Effector CD4-positive, alpha-beta T cell (primary cell): ENCODE results near the gene SLC6A18.

Experiments used
- DNase-seq: peaks from one replicate; pipeline ENCODE4 v3.0.0-alpha.2; 2020

SLC6A18 gene

GRCh38 chr5:1187234-1187949, 37.8 kb upstream of the SLC6A18 start:
- no peak for DNase-seq

DNA sequence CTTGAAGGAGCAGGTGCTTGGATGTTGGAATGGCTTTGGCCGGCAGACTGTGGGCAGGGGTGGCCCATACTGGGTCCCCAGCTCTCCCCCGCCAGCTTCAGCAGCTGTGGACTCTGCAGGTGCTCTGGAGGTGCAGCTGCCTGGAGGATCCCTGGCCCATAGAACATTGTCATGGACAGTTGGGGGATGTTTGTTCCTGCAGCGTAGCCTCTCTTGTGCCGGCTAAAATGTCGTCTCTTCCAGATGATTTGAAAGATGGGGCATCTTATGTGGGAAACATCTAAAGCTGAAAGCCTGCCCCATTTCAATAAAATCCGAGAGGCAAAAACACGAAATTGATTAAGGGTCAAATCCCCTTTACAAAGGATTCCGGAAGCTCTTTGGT, 37.2 kb upstream of the SLC6A18 start:
- no peak for DNase-seq

- DNase-seq, result no peak
Observed at GRCh38 chr5:1188464-1188863, 36.7 kb upstream of the SLC6A18 start.

DNA sequence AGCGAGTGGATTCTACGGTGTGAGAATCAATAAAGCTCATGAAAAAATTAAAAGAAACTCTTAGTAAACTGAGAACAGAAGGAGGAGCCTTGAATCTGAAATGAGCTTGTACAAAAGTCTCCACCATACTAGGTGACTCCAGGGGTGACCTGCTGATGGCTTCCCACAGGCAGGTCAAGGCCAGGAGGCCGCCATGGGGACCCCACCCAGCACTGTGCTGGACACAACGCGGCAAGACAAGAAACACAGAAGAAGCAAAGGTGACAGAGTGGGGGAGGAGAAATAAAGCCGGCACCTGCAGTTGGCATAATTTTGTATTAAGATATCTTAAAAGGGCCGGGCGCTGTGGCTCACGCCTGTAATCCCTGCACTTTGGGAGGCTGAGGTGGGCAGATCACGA, 35.9 kb upstream of the SLC6A18 start:
- no peak for DNase-seq

DNA sequence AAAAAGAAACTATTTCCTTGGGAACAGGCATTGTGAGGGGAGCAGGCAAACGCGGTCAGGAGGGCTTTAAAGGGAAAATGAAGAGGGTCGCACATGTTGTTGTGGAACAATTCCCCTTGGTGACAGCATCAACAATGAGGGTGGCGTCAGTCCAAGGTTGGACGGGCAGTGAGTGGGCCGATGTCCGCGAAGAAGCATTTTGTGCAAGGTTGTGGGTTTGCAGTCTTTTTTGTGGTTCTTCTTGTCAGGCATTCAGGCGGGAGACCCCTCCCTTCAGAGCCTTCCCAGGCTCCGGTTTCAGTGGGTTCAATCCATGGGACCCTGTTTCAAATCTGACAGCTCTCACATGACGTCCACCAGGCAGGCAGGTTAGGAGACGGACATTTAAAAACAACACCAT, 34.9 kb upstream of the SLC6A18 start:
- DNase-seq, result no peak

- no peak for DNase-seq
Observed at GRCh38 chr5:1190837-1191239, 34.3 kb upstream of the SLC6A18 start.

DNA sequence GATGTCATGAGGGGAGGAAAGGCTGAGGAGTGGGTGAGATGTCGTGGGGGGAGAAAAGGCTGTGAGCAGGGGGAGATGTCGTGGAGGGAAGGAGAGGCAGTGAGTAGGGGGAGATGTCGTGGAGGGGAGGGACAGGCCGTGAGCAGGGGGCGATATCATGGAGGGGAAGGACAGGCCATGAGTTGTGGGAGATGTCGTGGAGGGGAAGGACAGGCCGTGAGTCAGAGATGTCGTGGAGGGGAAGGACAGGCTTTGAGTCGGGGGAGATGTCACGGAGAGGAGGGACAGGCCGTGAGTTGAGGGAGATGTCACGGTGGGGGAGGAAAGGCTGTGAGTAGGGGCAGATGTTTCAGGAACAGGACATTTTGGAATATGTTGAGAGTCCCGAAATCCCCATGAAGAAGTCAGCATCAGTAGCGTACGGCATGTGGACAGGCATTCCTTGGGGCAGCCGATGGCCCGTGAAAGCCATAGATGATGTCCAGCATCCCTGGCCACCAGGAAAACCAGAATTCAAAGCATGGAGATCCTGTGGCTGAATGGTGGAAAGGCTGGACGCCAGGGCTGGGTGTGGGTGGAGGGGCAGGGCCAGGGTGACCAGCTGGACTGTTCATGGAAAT, 32.1 kb upstream of the SLC6A18 start:
- no peak for DNase-seq

GRCh38 chr5:1193591-1193985, 31.6 kb upstream of the SLC6A18 start:
- no peak for DNase-seq

DNA sequence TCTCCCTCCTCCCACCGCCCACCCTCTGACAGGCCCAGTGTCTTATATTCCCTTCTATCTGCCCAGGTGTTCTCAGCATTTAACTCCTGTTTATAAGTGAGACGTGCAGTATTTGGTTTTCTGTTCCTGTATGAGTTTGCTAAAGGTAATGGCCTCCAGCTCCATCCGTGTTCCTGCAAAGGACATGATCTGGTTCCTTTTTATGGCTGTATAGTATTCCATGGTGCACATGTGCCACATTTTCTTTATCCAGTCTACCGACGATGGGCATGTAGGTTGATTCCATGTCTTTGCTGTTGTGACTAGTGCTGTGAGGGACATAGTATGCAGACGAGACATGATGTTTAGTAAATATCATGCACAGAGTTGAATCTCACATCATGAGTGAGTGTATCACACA, 30.8 kb upstream of the SLC6A18 start:
- no peak for DNase-seq

DNA sequence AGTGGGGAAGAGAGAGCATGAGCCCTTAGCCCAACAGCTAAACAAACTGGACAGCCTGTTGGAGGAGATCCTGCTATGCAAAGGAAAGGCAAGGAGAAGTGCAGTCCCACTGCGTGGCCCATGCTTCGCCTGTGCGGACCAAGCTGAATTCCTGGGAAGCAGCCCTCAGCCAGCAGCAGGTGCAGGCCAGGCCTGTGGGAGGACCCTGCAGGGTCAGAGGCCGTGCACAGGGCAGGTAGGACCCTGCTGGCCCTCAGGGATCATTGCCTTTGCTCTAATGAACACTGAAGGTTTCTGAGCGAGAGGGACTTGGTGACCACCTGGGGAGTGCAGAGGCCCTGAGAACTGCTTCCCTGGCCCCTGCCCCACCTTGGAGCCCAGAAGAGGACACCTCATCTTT, 29.7 kb upstream of the SLC6A18 start:
- DNase-seq, result no peak

DNA sequence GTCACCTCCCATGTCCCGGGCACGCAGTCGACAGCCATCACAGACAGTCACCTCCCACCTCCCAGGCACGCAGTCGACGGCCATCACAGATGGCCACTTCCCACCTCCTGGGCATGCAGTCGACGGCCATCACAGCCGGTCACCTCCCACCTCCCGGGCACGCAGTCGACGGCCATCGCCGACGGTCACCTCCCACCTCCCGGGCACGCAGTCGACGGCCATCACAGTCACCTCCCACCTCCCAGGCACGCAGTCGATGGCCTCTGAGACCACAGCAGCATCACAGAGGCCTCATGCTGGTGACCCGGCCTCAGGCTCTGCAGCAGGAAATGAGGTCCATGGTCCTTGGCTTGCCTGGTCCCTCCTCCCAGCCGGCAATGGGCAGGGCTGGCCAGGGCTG, 29.3 kb upstream of the SLC6A18 start:
- no peak for DNase-seq

GRCh38 chr5:1196562-1196961, 28.6 kb upstream of the SLC6A18 start:
- DNase-seq, result no peak

DNA sequence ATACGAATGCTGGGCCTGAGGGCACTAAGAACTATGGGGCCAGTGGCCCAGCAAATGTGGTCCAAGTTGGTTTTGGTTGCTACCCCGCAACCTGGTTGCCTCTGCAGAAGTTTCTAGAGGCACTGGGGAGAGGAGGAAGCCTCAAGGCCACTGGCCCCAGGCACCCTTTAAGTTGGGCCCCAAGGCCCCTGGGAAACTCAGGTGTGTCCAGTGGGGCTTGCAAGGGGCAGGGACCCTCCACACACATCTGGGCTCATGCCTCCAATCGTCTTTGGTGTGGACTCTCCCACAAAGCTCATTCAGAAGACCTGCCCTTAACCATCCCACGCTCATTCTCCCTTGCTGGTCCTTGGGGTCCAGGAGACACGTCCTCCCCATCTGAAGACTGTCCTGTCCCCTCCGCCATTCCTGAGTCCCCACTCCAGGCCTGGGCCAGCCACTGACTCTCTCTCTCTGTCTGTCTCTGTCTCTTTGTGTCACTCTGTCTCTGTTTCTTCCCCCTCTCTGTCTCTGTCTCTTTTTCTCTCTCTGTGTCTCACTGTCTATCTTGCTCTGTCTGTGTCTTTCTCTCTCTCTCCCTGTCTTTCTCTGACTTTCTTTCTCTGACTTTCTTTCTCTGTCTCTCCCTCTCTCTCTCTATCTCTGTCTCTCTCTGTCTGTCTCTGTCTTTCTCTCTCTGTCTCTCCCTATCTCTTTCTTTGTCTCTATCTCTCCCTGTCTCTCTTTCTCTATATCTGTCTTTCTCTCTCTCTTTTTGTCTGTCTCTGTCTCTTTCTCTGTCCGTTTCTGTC, 27.1 kb upstream of the SLC6A18 start:
- no peak for DNase-seq

- DNase-seq, result no peak
Observed at GRCh38 chr5:1199340-1199648, 25.9 kb upstream of the SLC6A18 start.

GRCh38 chr5:1199649-1200494, 25.3 kb upstream of the SLC6A18 start:
- DNase-seq, result no peak

DNA sequence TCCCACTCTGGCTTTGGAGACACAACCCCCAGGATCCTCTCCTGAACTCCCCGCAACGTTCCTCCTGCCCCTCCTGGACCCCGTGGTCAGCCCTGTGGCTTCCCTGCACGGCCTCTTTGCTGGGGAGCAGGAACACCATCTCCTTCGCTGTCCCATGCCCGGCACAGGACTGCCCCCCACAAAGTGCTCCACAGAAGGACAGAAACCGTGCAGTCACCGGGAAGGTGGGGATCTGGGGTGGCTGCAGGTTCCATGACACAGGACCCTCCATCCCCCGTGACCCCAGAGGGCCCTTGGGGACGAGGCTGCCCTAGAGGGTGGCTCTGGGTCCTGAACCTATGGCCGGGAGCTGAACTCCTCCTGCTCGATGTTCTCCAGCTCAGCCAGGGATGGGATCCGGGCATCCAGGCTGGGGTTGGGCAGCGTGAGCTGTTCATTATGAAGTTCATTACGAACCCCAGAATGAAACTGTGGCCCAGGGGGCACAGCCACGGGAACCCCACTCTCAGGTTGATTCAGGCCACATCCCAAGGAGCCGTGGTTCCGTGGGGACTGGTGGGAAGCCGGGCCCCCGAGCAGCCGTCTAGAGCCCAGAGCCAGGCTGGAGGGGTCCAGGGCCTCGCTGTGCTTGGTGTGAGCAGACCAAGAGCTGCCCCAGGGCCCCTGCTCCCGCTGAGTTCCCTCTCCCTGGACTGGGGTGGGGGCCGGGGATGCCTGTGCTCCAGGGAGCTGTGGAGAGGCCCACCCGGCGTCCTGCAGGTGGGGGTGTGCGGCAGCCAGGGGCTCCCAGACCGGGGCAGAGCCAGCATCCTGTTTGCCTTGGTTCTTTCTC, 24.5 kb upstream of the SLC6A18 start:
- DNase-seq, result no peak

DNA sequence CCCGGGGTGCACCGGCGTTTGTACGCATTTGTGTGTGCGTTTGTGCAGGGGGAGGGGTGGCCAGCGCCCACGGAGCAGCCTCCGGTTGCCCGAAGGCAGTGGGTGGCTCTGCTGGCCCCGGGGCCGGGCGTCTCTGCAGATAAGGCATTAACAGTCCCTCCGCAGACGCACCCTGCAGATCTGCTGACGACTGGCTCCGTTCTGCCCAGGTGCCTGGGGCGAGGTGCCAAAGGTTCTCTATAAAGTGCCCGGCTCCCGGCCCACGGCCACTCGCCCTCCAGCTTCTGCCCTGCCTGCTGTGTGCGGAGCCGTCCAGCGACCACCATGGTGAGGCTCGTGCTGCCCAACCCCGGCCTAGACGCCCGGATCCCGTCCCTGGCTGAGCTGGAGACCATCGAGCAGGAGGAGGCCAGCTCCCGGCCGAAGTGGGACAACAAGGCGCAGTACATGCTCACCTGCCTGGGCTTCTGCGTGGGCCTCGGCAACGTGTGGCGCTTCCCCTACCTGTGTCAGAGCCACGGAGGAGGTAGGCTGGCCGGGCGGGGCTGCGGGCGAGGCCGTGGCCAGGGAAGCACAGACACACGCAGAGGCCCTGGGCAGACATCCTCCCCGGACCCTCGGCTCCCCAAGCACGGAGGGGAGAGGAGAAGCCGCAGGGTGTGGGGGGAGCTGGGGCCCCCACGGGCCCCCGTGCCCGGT, 23.7 kb upstream of the SLC6A18 start, which contains the start of gene SLC6A19:
TSS of gene SLC6A19 (plus strand) at position 269 of the 699 bp plus-strand sequence. CDS start at position 325, 56 bp downstream.
- no peak for DNase-seq

DNA sequence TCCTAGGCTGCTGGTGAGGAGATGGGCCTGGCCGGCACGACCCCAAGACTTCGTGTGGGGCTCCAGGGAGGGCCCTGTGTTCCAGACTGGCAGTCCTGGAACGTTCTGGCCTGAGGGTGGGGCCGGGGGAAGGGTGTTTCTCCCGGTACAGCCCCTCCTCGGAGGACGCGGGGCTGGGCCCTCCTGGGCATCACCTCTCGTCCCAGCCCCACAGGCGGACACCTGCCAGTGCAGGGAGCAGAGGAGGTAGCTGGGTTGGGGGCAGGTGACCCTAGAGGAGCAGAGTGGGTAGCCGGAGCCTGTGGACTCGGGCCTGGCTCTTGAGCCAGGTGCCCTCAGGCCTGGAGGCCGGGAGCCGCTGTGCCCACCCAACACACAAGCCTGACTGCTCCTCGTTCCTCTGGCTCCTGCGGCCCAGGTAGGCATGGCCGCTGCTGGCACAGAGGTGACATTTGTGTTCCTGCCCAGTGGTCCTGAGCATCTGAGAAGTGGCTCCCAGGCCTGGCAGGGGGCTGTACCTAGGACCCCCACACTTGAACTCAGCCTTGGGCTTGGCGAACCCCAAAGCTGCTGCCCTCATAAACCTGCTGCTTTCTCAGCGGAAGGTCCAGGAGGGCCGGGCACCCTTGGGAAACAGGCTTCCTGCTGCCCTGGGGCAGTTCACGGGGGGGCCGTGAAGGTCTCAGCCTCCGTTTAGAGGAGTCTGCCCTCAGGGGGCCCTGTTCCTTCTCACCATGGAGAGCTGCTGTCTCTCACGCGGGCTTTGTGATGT, 23.0 kb upstream of the SLC6A18 start:
- no peak for DNase-seq

DNA sequence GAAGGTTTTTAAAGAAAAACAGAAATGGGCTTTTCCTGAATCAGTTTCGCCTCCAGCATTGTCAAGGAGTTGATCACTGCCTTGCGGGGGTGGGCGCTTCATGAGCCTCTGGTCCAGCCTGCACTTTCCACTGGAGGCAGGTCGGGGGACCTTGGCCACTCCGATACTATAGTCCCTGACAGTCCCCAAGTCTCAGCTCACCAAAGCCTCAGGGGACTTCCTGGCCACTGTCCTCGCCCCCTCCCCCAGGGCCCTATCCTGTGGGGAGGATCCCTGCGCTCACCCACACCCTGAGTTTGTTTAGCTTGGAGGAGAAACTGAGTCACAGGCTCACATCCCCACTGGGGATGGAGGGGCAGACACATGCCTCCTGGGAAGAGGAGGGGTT, 22.4 kb upstream of the SLC6A18 start:
- no peak for DNase-seq

- DNase-seq, result no peak
Observed at GRCh38 chr5:1203311-1203967, 21.7 kb upstream of the SLC6A18 start.
